ENCODE data around the gene FHL1. TPM values are rescaled to one million over a fixed set of nuclear protein-coding genes. Genes with fewer than 3 reads are reported as not detected.

The FHL1 gene
- total and polyA plus RNA-seq, 12 donors, result 367 to 3,919 (median 2,586) TPM

DNA sequence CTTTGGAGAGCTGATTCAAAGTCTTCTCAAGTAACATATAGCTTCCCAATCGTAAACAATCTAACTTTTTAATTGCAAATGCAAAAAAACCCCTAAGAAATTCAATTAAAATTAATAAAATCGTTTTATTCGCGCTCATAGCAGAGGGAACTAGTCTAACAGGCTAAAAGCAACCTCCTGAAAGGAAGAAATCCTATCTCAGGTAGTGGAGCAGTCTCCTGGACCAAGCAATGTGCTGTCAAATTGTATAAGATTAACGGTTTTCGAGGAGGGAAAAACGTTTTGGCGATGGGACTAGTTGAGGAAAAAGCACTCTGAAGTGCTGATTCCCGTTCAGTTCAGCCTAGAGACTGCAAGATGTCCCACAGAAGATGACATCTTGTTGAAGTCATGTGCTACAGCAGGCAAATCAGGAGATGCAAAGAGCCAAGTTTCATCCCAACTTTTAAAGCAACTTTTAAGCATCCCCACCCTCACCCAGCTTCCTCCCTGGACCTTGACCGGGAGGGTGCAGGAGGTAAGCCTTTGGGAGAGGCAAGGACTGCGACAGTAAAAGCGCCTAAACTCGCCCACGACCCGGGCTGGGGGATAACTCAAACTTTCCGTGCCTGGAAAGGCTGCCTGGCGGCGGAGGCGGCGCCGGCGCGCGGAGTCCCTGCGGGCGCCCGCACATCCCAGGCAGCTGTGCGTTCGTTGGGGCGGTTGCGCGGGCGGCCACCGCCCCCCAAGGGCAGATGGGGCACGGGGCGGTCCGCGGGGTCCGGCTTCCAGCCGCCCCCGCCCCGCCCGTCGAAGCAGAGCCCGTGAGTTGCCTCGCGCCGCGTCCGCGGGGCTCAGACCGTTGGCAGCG lies 103.1 kb downstream of the FHL1 start:
- peaks cover 0 to 28% (median 0%) of the 10 kb centered on the region in 7 donors for H3K27me3 ChIP-seq
- peaks cover 0 to 13% (median 5%) of the 10 kb centered on the region in 9 donors for H3K4me1 ChIP-seq
- H3K9me3 ChIP-seq, result no peaks in the 10 kb centered on the region
- intact Hi-C loops (cut with DNase I), result loop anchor here in 2 of 10 donors (5.0 to 10.0 kb wide), 2 partner anchors 38 to 244 kb away; partner anchors contain the start of gene HTATSF1 (in 1 of the 2)
- no peak for DNase-seq
- TF ChIP-seq, protein P1, sequence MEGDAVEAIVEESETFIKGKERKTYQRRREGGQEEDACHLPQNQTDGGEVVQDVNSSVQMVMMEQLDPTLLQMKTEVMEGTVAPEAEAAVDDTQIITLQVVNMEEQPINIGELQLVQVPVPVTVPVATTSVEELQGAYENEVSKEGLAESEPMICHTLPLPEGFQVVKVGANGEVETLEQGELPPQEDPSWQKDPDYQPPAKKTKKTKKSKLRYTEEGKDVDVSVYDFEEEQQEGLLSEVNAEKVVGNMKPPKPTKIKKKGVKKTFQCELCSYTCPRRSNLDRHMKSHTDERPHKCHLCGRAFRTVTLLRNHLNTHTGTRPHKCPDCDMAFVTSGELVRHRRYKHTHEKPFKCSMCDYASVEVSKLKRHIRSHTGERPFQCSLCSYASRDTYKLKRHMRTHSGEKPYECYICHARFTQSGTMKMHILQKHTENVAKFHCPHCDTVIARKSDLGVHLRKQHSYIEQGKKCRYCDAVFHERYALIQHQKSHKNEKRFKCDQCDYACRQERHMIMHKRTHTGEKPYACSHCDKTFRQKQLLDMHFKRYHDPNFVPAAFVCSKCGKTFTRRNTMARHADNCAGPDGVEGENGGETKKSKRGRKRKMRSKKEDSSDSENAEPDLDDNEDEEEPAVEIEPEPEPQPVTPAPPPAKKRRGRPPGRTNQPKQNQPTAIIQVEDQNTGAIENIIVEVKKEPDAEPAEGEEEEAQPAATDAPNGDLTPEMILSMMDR (IDR thresholded peaks at IDR 0.05), result no peak
- WGBS, 2 donors, result 6 to 8% methylated on average over 33 to 51 of the region's 53 CpGs
- ATAC-seq, result peak; percentile 44 to 73 (median 61)
- H3K4me3 ChIP-seq, result peak overlapping the region; percentile 60 to 83 (median 78)
- peak overlapping the region in 9 of 10 donors; percentile 77 to 89 (median 81) for H3K27ac ChIP-seq
- peaks cover 0 to 11% (median 0%) of the 10 kb centered on the region in 9 donors for H3K36me3 ChIP-seq

DNA sequence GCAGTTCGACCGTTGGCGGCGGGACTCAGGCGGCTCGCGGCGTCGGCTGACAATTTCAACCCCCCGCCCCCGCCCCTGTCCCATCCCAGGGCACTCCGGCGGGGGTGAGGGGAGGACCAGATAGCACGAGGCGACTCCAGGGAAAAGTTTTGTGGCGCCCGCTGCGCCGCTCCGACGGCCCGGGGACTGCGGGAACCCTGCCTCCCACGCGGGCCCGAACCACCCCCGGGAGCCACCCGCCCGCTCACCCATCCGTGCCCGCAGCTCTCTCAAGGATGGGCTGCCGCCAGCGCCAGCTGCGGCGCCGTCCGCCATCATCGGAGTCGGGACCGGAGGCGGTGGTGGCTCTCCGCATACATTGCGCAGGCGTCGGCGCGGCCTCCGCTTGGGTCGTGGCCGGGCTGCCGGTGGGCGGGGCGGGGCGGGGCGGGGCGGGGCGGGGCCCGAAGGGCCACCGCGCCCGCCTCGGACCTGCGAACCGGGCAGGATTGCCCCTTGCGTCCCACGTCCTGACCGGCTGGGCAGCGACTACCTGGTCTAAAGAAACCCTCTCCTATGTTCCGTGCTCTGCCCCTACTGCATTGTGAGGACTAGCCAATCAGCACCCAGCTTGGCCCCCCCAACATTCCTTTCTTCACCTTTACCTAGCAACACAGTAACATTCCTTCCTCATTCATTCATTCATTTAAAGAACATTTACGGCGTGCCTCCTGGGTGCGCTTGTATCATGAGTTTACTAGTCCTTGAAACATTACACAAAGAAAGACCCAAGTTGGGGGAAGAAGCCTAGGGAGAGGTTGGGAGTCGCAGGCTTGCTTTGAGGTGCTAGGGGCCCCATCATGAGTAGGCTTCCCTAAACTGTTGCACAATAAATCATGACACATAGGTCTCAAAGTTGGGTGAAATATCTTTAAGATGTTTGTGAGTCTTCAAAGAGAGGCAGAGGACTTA lies 104.0 kb downstream of the FHL1 start, which contains the start of gene MAP7D3:
Gene MAP7D3 (minus strand): TSS at position 360 of the 951 bp plus-strand sequence. CDS start 42 bp downstream, at position 318.
- peaks cover 0 to 13% (median 5%) of the 10 kb centered on the region in 9 donors for H3K4me1 ChIP-seq
- DNase-seq (peak; percentile 51 to 71), ATAC-seq (peak; percentile 88 to 96 (median 90))
- H3K27ac ChIP-seq, result peak within 1 kb of the TSS in 9 of 10 donors; percentile 77 to 89 (median 81)
- H3K4me3 ChIP-seq, result peak within 1 kb of the TSS; percentile 60 to 83 (median 78)
- H3K9me3 ChIP-seq, result no peaks in the 10 kb centered on the region
- intact Hi-C loops (cut with DNase I), result loop anchor here in 2 of 10 donors (5.0 to 10.0 kb wide), 2 partner anchors 39 to 243 kb away; partner anchors contain the start of gene HTATSF1 (in 1 of the 2)
- 1 to 3% methylated on average over 25 to 73 of the region's 73 CpGs for WGBS, 2 donors
- peaks cover 0 to 2% (median 0%) of the 10 kb centered on the region in 9 donors for H3K36me3 ChIP-seq
- TF ChIP-seq, protein P1 (IDR thresholded peaks at IDR 0.05), result no peak
- peaks cover 0 to 28% (median 0%) of the 10 kb centered on the region in 7 donors for H3K27me3 ChIP-seq

DNA sequence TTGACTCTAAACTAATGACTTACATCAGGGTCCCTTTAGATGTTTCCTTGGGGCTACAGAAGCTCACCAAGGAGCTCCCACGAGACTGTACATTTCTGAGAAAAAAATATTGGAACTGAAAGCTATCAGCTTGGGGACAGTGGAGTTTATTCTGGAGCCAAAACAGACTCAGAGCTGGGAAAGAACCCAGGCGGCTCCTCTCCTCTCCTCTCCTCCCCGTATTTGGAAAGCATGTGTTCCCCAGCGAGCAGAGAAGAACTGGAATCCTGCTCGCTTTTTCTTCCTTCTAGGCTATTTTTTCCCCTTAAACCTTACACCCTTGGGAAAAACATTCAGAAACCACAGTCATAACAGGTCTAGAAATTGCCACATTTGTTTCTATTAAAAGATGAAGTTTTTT lies 108.2 kb downstream of the FHL1 start:
- TF ChIP-seq, protein P1 (IDR thresholded peaks at IDR 0.05), result no peak
- Histone ChIP-seq H3K4me3 (no peak overlapping the region), H3K27ac (peak overlapping the region in 7 of 10 donors; percentile 45 to 76 (median 64)), H3K9me3 (no peaks in the 10 kb centered on the region), H3K36me3 (no peaks in the 10 kb centered on the region), H3K4me1 (peaks cover 0 to 13% (median 10%) of the 10 kb centered on the region in 9 donors), H3K27me3 (peaks cover 0 to 3% (median 0%) of the 10 kb centered on the region in 7 donors)
- DNase-seq (no peak), ATAC-seq (peak in 6 of 8 donors; percentile 19 to 66 (median 55))
- WGBS, 2 donors, result 53 to 70% methylated on average over 5 of the region's 5 CpGs
- intact Hi-C loops (cut with DNase I), result loop anchor here in 1 of 10 donors (10.0 kb wide), 1 partner anchor 239 kb away; the partner anchor contains the start of gene HTATSF1

All from heart right ventricle (tissue), 16 donors.